GM21529 (cell line): ENCODE measurements around the gene DDAH2.

Experiments used
- ATAC-seq: cut with Tn5 transposase; IDR thresholded peaks from one replicate; pipeline ENCODE4 v1.9.1; 2021; ENCODE audit not compliant: unreplicated experiment

The DDAH2 gene

GRCh38 chr6:31761343-31761742, 32.2 kb upstream of the DDAH2 start:
- no peak for ATAC-seq

GRCh38 chr6:31760790-31761189, 31.7 kb upstream of the DDAH2 start:
- no peak for ATAC-seq

GRCh38 chr6:31758281-31758680, 29.2 kb upstream of the DDAH2 start:
- no peak for ATAC-seq

- no peak for ATAC-seq
These were observed 23.7 kb upstream of the DDAH2 start for GRCh38 chr6:31752739-31753319.

GRCh38 chr6:31750411-31751022, 21.4 kb upstream of the DDAH2 start:
- ATAC-seq: no peak

- no peak for ATAC-seq
These were observed 20.4 kb upstream of the DDAH2 start for GRCh38 chr6:31749301-31750036.

GRCh38 chr6:31744422-31744821, 15.3 kb upstream of the DDAH2 start:
- ATAC-seq: no peak

GRCh38 chr6:31742894-31743293, 13.8 kb upstream of the DDAH2 start:
- no peak for ATAC-seq

GRCh38 chr6:31741815-31742214, 12.7 kb upstream of the DDAH2 start:
- no peak for ATAC-seq

- ATAC-seq: no peak
These were observed 11.5 kb upstream of the DDAH2 start for GRCh38 chr6:31740397-31741223.

- peak; percentile 74 for ATAC-seq
These were observed 10.7 kb upstream of the DDAH2 start, which contains the start of gene MSH5 for GRCh38 chr6:31739639-31740396. MSH5 (plus strand) TSS chr6:31740005; CDS start chr6:31740467, 462 bp downstream.

GRCh38 chr6:31737991-31738979, 9.2 kb upstream of the DDAH2 start:
- peak; percentile 24 for ATAC-seq

- no peak for ATAC-seq
These were observed 8.4 kb upstream of the DDAH2 start for GRCh38 chr6:31737315-31737990.

GRCh38 chr6:31736768-31737314, 7.7 kb upstream of the DDAH2 start:
- ATAC-seq: no peak

- peak; percentile 24 for ATAC-seq
These were observed 7.1 kb upstream of the DDAH2 start, which contains the start of gene CLIC1 for GRCh38 chr6:31736021-31736767. CLIC1 (minus strand) TSS chr6:31736530; CDS start chr6:31736300, 230 bp downstream.

- ATAC-seq: peak; percentile 29
These were observed 5.8 kb upstream of the DDAH2 start for GRCh38 chr6:31734821-31735406.

GRCh38 chr6:31734247-31734820, 5.2 kb upstream of the DDAH2 start:
- ATAC-seq: no peak
